GM19397 (cell line): Measurements from ENCODE around the gene SEMA3A.
"Not testable (repeated sequence)": the region's sequence is repeated elsewhere in the genome, so short reads cannot be mapped to it uniquely, and the experiment has no call there.

ENCODE experiments used
- ATAC-seq: cut with Tn5 transposase; IDR thresholded peaks from one replicate; pipeline ENCODE4 v1.9.1; 2021; ENCODE audit warnings: mild to moderate bottlenecking, moderate library complexity; ENCODE audit not compliant: unreplicated experiment

The SEMA3A gene

DNA sequence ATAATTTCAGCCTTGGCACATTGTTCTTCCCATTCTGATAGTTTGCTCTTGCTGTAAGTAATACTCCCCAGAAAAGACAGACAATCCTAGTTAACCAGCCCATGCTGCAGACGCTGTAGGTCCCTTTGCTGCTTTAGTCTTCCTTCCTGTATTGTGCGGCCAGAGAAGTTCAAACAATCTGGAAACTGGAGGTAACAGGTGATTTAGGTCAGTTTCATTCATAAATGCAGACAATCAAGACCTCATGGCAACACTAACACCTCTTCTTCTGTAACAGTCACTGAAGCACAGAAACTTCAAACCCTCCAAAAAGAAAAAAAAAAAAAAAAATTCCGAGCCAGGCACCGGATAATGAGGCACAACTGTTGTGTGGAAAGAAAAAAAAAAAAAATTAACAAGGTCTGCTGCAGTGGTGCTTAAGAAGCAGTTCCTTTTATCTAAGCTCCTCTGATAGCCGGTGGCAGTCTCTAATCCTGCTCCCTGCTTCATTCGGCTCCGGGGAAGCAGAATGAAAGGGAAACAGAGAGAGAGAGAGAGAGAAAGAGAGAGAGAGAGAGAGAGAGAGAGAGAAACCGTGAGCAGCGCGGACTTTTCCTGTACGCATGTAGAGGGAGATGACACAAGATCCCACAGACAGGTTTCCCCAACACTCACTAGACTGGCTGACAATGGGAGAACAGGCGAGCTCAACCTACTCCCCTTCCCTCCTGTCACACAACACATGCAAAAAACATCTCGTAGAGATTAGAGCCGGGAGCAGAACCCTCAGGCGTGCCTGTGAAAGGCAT lies at the start of gene SEMA3A:
SEMA3A (minus strand) TSS at position 306 of the 788 bp plus-strand sequence; CDS start at position 103, 203 bp downstream.
- no peak for ATAC-seq

DNA sequence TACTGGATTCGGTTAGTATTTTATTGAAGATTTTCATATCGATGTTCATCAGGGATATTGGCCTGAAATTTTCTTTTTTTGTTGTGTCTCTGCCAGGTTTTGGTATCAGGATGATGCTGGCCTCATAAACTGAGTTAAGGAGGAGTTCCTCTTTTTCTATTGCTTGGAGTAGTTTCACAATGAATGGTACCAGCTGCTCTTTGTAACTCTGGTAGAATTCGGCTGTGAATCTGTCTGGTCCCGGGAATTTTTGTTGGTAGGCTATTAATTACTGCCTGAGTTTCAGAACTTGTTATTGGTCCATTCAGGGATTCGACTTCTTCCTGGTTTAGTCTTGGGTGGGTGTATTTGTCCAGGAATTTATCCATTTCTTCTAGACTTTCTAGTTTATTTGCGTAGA lies 48.4 kb upstream of the SEMA3A start:
- ATAC-seq: not testable (repeated sequence)

DNA sequence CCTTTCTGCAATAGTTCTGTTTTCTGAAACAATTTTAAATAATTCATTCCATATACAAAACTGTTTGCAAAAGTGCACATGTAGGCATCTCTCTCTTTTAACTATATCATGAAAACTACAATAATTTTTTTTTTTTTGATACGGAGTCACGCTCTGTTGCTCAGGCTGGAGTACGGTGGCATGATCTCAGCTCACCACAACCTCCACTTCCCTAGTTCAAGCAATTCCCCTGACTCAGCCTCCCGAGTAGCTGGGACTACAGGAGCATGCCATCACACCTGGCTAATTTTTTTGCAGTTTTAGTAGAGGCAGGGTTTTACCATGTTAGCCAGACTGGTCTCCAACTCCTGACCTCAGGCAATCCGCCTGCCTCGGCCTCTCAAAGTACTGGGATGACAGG lies 44.0 kb upstream of the SEMA3A start:
- no peak for ATAC-seq

DNA sequence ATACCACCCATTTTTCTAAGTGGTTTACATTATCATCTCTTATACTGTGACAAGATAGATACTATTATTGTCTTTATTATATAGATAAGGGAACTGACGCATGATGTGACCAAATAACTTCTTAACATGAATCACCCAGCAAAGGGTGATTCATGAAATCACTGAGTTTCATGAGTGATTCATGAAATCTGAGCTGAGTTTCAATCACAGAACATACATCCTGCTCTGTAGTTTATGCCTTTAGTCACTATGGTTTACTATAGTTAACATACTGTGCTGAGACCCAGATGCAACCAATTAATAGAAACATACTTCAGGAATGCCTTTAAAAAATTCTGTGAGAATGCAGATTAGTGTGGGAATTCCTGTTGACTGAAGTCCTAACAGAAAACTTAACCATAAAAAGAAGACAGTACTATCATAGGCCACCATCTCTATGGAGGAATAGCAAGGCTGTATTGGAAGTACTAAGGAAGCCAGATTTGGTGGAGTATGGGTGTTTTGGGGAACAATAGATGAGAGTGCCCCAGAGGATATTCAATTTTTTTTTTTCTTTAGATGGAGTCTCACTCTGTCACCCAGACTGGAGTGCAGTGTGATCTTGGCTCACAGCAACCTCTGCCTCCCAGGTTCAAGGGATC lies 43.1 kb upstream of the SEMA3A start:
- no peak for ATAC-seq

DNA sequence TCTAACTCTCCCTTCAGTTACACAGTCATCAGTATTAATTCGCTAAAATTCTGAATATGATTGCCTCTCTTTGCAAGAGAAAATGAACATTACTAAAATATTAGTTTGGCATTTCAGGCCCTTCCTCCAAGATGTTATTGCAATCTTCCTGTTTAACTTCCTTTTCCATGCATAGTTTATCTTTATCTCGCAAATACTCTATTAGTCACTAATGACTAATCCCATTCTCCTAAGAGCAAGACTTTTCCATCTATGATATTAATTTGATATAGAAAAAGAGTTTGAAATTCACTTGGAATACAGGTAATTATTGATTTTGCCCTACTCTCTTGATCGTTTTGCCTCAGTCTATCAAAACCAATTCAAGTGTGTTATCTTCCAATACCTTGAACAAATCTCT lies 41.8 kb upstream of the SEMA3A start:
- no peak for ATAC-seq

DNA sequence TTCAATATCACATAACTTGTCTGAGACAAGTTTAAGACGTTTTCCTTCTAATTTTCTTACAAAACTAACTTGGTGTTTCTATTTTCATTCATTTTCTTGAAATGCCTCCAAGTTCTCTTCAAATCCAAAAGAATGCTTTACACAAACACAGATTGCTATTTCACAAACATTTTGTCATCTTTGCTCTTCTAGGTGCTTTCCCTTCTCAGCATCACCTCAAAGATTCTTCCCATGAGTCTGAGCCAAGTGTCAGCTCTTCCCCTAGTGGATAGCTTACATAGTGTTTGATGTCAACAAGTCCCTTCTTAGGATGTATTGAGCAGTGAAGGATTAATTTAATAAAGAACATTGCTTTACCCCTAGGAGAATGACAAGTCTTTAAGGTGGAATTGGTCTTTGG lies 38.1 kb upstream of the SEMA3A start:
- ATAC-seq: no peak

DNA sequence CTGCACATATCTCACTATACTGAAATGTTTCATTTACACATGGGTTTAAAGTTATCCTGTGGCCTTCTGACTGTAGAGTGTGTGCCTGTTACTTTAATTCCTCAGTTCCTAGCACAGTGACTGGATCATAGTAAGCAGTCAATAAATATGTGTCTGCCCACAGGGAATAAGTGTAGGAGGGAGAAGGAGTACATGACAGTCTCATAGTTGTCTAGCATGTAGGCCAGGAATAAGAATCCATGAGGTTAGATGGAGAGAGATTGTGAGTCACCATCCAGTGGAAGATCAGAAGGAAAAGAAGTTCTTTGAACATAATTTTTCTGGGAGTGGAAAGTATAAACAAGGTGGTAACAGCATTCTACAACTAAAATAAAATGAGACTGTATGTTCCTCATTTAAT lies 36.6 kb upstream of the SEMA3A start:
- ATAC-seq: no peak

DNA sequence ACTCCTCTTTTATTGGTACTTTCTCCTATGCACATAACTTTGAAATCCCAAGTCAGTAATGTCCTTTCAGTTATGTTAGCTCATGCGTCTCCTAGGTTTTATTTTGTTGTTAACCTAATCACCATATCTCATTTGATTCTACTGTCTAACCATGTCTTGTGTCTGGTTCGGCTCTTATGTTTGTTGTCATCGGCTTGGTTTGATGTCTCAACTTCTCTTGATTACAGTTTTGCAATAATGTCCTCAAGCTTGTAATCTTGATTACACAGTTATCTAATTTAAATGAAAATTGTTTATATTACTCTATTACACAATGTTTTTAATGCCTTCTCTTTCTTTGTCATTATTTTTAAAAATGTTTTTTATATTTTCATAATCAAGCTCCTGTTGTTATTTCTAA lies 35.9 kb upstream of the SEMA3A start:
- ATAC-seq: no peak

DNA sequence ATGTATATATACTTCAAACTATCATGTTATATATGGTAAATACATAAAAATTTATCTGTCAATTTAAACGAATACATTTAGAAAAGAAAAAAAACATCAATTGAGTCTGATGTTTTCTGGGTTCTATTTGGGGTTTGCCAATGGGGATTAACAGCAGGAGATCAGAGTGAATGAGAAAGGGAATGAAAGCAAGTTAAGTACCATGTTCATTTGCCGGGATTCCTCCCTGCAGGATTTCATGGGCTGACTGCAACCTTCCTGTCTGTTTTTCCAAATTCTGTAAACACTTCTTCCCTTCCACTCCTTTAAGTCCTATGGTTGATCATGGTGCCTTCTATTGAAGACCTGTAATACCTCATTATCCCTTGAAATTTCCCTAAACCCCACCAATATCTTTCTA lies 33.9 kb upstream of the SEMA3A start:
- no peak for ATAC-seq

DNA sequence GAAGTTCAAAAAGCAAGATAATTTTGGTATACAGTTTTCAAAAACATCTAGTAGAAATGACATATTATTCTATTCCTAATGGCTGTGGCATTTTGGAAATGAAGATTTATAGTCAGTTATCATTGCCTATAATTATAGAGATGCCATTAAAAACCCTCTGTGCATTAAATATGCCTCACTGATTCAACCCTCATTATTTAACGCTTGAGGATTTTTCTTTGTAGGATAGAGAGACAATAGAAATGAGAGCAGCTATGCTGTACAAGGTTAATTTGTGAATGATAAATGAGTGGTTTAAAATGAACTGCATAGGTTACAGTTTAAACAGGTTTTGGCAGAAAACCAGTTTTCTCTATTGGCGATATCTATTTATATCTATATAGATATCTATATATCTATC lies 32.2 kb upstream of the SEMA3A start:
- no peak for ATAC-seq

DNA sequence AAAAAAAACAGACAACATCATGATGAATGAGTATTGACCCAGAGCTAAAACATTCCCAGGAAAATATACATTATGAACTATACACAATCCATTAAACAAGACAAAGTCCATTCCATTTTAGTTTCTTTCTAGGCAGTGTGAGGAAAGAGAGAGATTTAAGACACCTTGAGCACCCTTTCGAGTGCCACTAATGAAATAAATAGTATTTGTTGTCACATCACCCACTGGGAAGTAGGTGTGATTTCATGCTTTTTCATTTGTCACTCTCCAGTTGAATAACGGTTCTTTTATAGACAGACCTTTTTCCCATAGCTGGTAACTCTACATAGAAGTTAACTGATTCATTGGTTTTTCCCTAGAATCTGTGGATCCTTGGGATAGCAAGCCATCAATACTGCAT lies 29.9 kb upstream of the SEMA3A start:
- ATAC-seq: no peak

DNA sequence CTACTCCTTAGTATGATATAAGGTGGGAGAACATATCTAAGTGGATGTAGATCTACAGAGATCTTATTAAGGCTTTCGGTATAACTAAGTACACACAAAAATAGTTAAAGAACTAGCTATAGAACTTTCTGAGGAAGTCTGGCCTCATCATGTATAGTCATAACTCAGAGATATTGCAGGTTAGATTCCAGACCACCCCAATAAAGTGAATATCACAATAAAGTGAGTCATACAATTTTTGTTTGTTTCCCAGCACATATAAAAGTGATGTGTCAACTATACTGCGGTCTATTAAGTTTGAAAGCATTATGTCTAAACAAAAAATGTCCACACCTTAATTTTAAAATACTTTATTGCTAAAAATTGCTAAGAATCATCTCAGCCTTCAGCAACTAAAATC lies 24.7 kb upstream of the SEMA3A start:
- no peak for ATAC-seq

DNA sequence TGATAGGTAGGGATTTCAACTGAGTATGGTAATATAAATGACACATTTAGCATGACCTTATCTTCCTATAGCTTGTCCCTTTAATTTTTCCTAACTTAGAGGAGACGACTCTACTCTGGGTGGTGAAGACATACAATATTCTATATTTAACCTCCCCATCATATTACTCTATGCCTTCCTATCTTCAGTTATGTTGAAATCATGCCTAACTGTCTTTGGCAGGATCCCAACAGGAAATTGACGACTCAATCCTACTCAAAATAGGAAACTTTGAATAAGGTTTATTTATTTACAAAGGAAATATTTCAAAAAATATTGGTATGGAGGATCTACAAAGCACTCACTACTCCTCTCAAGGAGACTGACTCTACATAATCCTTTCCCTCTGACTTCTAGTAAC lies 24.1 kb upstream of the SEMA3A start:
- ATAC-seq: no peak

DNA sequence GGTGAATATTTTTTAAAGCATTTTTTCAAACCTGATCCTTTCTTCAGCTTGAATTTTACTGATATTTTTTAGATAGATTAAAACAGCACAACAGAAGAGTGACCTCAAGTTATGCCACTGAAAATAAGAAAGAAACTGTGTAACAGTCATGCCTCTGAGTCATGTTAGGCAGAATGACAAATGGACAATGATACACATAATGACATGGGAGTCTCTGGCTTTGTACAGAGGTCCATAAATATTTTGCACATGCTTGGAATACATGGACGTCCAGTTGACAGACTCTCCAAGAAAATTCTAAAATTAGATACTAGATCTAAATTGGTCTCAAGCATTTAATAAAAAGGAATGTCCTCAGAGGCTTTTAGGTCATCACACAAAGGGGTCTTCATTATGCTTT lies 21.9 kb upstream of the SEMA3A start:
- ATAC-seq: no peak

DNA sequence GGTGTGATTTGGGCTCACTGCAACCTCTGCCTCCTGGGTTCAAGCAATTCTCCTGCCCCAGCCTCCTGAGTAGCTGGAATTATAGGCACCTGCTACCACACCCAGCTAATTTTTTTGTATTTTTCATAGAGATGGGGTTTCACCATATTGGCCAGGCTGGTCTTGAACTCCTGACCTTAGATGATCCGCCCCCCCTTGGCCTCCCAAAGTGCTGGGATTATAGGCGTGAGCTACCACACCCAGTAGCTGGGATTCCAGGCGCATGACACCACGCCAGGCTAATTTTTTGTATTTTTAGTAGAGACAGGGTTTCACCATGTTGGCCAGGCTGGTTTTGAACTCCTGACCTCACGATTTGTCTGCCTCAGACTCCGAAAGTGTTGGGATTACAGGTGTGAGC lies 20.2 kb upstream of the SEMA3A start:
- ATAC-seq: not testable (repeated sequence)

DNA sequence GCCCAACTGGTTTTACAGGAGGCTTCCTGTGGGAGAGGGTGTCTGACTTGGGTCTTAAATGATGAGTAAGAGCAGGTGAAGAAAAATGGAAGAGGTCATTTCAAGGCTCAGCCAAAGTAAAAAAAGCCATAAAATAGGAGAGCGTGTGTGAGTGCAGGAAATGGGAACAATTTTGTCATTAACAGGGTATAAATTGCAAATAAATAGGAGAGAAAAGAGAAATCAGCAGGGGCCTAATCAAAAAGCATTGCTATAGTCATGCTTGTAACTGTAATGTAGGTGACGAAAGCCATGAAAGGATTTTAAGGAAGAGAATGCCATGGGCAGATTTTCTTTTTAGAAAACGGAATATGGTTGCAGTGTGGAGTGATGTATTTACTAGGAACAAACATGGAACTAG lies 15.7 kb upstream of the SEMA3A start:
- ATAC-seq: no peak

DNA sequence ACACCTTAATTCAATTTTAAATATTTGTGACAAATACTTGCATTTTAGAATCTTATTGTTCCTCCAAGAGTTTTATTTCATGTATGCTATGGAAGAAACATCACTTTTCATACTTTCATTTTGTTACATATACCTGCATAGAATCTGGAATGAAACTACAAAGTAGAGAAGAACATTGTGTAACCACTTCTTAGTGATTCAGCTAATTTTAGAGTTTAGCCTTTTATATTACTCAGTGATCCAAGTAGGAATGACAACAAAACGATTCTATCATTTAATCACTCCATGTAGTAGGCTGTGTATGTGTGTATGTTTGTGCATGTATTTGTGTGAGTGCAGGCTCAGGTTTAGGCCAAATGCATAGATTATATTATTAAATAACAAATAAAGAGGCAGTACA lies 14.4 kb upstream of the SEMA3A start:
- no peak for ATAC-seq

DNA sequence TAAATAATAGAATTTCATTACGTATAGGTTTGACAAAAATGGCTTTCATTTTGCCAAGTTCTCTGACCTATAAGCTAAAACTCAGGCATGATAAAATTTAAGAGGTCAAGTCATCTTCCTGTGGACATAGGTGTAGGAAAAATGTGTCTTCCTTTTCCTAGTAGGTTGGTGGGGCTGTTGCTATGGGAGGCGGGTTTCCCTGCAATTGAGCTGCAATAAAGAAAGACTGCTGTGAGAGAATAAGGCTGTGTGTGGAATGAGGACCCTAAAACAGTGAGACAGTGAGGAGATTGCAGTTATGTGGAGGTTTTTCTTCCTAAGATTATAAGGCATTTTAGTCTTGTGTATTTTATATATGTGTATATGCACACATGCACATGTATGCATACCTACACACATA lies 13.0 kb upstream of the SEMA3A start:
- no peak for ATAC-seq

DNA sequence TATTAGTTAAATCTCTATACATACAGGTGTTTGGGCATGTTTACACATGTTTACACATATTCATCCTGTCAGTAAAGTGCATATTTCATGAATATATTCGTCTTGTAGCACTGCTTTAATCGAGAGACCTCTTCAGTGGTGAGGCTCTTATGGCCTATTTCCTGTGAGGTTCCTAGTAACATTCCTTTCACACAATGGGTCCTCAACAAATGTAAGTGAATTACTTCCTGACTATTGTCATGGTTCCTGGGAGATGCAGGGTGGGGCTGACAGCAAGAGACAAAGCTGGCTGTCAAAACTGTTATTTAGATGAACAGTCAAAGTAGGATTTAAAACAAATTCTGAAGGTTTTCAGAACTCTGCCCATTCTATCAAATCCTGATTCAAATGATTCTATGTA lies 12.4 kb upstream of the SEMA3A start:
- no peak for ATAC-seq

DNA sequence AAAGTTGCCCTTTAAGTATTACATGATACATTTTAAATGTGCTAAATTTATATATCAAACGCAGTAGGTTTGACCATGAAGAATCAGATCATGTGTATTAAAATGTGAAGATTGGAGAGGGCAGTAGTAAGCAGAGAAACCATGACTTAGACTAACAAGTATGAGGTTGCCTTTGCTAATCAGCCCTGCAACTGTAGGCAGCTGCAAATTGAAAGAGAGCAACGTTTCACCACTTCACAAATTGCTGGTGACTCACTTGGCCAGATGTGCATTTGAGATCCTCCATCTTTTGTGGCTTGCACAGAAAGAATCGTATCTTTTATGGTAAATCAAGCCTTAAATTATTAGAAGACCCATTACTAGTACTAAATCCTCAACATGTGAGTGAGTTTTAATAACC lies 10.1 kb upstream of the SEMA3A start:
- ATAC-seq: no peak

DNA sequence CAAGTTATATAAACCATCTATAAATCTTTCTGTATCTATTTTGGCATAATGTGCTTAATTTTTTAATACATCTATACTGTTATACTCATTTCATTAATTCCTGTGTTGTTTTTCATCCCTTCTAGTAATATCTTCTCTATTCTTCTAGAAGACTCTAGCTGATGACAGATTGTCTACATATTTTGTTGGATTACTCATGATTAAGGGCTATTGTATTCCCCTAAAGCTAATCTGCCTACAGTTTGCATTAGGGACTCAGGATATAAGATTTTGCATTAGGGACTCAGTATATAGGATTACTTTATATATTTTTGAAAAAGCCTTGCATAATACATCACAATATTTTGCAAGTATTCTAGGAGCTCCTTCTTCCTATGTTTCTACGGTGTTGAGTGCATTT lies 8.3 kb upstream of the SEMA3A start:
- no peak for ATAC-seq

DNA sequence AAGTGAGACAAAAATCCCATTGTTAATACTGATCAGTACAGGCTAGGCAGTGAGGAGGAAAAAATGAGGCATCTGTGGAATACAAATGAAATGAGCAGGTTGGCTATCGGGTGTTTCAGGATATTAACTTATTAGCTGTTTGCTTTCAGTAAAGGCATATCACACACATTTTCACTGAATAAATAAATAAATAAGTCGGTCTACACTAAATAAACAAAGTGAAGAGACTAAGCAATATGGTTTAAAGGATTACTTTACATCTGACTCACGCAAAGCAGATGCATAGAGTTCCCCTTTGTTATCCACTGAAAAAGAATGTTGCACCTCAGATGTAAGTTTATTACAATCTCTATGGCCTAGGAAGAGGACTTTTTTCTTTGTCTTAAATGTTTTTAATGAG lies 6.3 kb upstream of the SEMA3A start:
- ATAC-seq: no peak

DNA sequence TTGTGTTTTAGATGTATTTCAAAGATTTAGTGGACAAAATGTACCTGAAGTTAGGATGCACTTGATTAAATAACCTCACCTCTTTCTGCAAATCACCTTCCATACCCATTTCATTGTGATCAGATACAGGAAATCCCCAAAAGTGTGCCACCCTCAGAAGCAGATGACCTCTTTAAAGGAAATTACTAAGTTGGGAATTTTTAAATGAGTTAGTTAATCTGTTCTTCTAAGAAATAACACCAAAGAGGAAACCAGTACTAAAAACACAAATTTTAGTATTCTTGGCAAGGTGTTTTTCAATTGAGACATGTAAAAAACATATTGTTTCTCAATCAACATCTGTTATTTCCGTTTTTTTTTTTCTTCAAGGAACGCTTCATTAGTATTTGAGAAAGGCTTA lies 4.6 kb upstream of the SEMA3A start:
- ATAC-seq: no peak
